SU-DHL-6 (cell line): ENCODE data around the gene MKX.

Experiments
- H2AFZ ChIP-seq: fragments of 200-600 bp; sonication (generic); 2 replicates; pipeline ENCODE4 v1.6.1; 2014; ENCODE audit warnings: low read depth, mild to moderate bottlenecking, moderate library complexity, mixed read lengths, antibody characterized with exemption, low read length; ENCODE audit not compliant: severe bottlenecking
- H3F3A ChIP-seq: fragments of 200-600 bp; shearing (Covaris generic); 2 replicates; pipeline ENCODE4 v1.6.0; 2016; ENCODE audit warnings: antibody characterized with exemption, mild to moderate bottlenecking; ENCODE audit not compliant: insufficient read depth
- H3K27ac ChIP-seq: fragments of 200-600 bp; sonication (generic); 2 replicates; pipeline ENCODE4 v1.5.1; 2016; ENCODE audit warnings: low read depth, mild to moderate bottlenecking, low read length, moderate library complexity, mixed read lengths
- H3K27me3 ChIP-seq: fragments of 200-600 bp; sonication (generic), shearing (Covaris generic); 2 replicates; pipeline ENCODE4 v1.6.0; 2014; ENCODE audit warnings: mild to moderate bottlenecking, low read length
- H3K36me3 ChIP-seq: fragments of 200-600 bp; sonication (generic); 2 replicates; pipeline ENCODE4 v1.6.1; 2014; ENCODE audit warnings: mild to moderate bottlenecking, low read length, mixed read lengths
- H3K4me2 ChIP-seq: fragments of 300-600, 200-600 bp; shearing (Covaris generic), sonication (generic); 2 replicates; pipeline ENCODE4 v1.6.0; 2014; ENCODE audit warnings: low read length, low read depth, mild to moderate bottlenecking; ENCODE audit not compliant: poor library complexity, severe bottlenecking
- H3K4me3 ChIP-seq: fragments of 200-600 bp; sonication (generic); 2 replicates; pipeline ENCODE4 v1.5.1; 2014; ENCODE audit warnings: antibody characterized with exemption, low read length, mild to moderate bottlenecking, mixed read lengths; ENCODE audit not compliant: insufficient read depth, poor library complexity, severe bottlenecking
- H3K79me2 ChIP-seq: fragments of 200-600 bp; sonication (generic); 2 replicates; pipeline ENCODE4 v1.6.1; 2014; ENCODE audit warnings: mild to moderate bottlenecking, low read length, moderate library complexity; ENCODE audit not compliant: insufficient read depth
- H3K9ac ChIP-seq: fragments of 200-600 bp; sonication (generic); 2 replicates; pipeline ENCODE4 v1.7.0; 2014; ENCODE audit warnings: mild to moderate bottlenecking, low read length
- H3K9me2 ChIP-seq: fragments of 200-600 bp; sonication (generic); replicated peaks from 2 replicates; pipeline ENCODE4 v1.6.1; 2014; ENCODE audit warnings: low read length; ENCODE audit not compliant: insufficient read depth
- H3K9me3 ChIP-seq: fragments of 200-600 bp; sonication (generic); 2 replicates; pipeline ENCODE4 v1.6.1; 2014; ENCODE audit warnings: low read length, mixed read lengths; ENCODE audit not compliant: insufficient read depth
- H4K20me1 ChIP-seq: fragments of 200-600 bp; sonication (generic); 2 replicates; pipeline ENCODE4 v1.6.1; 2014; ENCODE audit warnings: low read depth, mild to moderate bottlenecking, antibody characterized with exemption, low read length, moderate library complexity, mixed read lengths
- EZH2phosphoT487 ChIP-seq: fragments of 200-600 bp; sonication (generic), shearing (Covaris generic); conservative IDR thresholded peaks from 2 replicates; pipeline ENCODE4 v1.6.1; 2018; ENCODE audit warnings: mild to moderate bottlenecking, antibody characterized with exemption, low read length, moderate library complexity, mixed read lengths
- TF ChIP-seq, protein P1 (sequence below): fragments of 200-600 bp; sonication (generic); IDR thresholded peaks from one replicate; pipeline ENCODE4 v1.5.1; 2017; ENCODE audit warnings: antibody characterized with exemption, mild to moderate bottlenecking, low read length, moderate library complexity; ENCODE audit not compliant: insufficient read depth, poor library complexity, severe bottlenecking

Gene MKX

DNA sequence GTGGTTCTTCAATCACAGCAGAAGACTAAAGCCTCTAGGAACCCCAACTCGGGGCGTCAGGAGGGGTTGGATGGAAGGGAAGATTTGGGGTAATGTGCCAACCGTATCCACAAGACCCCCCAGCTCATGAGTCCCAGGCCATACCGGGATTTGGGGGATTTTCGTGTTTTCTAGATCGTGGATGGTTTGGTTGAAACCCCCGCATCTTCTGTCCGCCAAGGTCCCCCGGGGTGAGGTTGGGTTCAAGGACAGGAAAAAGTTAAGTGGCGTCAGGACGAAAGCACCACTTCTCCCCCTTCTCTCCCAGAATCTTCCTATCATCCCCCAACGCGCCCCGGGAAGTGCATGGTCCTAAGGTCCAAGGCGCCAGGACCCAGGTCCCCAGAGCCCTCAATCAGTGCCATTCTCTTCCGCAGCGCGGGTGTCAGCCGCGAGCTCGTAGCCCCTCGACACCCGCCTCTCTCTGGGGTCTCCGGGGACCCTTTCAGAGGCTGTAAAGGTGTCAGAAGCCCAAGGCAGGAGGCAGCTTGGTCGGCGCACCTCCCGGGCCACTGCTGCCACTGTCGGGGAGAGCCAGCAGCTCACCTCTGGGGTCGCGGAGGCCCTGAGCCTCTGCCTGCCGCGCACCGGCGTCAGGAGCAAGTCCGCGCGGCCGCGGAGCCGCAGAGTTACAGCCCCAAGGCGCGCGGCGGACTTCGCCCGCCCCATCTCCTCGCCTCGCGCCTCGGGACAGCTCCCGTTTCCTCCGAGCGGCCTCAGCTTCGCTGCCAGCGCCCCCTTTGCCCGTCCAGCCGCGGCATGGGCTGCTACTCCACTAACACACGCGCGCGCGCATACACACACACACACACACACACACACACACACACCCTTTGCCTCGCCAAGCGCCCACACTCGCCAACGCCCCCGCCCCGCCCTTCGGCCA is 1.5 kb downstream of the MKX start:
- H2AFZ ChIP-seq, result no peak overlapping the region
- H3K4me3 ChIP-seq, result no peak overlapping the region
- H3K79me2 ChIP-seq, result no peaks in the 10 kb centered on the region
- no peaks in the 10 kb centered on the region for H3K36me3 ChIP-seq
- H3K4me2 ChIP-seq, result no peak overlapping the region
- H3K9me2 ChIP-seq, result no peaks in the 10 kb centered on the region
- H4K20me1 ChIP-seq, result no peaks in the 10 kb centered on the region
- no peak overlapping the region for H3K9ac ChIP-seq
- no peaks in the 10 kb centered on the region for H3F3A ChIP-seq
- H3K27ac ChIP-seq, result no peak overlapping the region
- no peaks in the 10 kb centered on the region for H3K9me3 ChIP-seq
- TF ChIP-seq, protein P1, sequence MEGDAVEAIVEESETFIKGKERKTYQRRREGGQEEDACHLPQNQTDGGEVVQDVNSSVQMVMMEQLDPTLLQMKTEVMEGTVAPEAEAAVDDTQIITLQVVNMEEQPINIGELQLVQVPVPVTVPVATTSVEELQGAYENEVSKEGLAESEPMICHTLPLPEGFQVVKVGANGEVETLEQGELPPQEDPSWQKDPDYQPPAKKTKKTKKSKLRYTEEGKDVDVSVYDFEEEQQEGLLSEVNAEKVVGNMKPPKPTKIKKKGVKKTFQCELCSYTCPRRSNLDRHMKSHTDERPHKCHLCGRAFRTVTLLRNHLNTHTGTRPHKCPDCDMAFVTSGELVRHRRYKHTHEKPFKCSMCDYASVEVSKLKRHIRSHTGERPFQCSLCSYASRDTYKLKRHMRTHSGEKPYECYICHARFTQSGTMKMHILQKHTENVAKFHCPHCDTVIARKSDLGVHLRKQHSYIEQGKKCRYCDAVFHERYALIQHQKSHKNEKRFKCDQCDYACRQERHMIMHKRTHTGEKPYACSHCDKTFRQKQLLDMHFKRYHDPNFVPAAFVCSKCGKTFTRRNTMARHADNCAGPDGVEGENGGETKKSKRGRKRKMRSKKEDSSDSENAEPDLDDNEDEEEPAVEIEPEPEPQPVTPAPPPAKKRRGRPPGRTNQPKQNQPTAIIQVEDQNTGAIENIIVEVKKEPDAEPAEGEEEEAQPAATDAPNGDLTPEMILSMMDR, result no peak
- no peak for TF ChIP-seq EZH2phosphoT487
- H3K27me3 ChIP-seq, result no peaks in the 10 kb centered on the region

DNA sequence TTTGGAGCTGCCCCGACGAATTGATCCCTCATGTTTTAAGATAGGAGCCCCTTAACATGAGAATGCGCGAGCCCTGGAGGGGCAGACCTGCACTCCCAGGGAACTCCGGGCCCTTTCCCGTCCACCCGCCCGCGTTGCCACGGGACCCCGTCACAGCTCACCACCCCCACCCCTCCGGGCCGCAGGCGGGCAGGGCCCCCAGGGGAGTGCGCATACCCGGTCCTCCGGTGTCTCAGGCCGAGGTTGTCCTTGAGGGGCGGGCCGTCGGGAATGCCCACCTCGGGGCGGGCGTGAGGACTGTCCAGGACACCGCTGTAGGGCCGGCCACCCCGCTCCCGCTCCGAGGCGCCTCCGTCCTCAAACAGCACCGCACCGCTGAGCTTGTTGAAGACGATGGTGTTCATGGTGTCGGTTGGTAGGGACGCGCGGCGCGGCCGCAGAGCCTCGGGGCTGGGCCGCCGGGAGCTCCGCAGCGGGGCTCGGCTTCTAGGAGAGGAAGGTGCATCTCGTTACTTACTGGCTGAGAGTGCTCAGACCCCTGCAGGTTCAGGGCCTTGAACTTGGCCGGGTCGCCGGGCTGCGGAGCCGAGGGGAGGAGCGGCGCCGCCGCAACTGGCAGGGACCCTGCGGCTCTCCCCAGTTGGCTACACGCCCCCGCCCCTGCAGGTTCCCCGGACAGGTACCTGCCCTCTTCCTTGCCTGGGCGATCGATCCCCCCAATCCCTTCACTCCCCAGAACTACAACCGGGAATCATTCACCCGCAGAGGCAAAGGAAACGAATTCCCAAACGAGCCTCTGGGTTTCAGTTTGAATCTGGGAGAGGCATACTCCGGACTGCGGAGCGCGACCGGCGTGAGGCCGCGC is 2.4 kb downstream of the MKX start:
- Histone ChIP-seq H3K36me3 (no peaks in the 10 kb centered on the region), H3K27ac (no peak overlapping the region), H3K9ac (no peak overlapping the region), H3K9me2 (no peaks in the 10 kb centered on the region), H3K27me3 (no peaks in the 10 kb centered on the region), H3K79me2 (no peaks in the 10 kb centered on the region), H4K20me1 (no peaks in the 10 kb centered on the region), H3K4me2 (no peak overlapping the region), H2AFZ (no peak overlapping the region), H3K9me3 (no peaks in the 10 kb centered on the region), H3F3A (no peaks in the 10 kb centered on the region), H3K4me3 (no peak overlapping the region)
- TF ChIP-seq, protein P1, result no peak
- no peak for TF ChIP-seq EZH2phosphoT487

DNA sequence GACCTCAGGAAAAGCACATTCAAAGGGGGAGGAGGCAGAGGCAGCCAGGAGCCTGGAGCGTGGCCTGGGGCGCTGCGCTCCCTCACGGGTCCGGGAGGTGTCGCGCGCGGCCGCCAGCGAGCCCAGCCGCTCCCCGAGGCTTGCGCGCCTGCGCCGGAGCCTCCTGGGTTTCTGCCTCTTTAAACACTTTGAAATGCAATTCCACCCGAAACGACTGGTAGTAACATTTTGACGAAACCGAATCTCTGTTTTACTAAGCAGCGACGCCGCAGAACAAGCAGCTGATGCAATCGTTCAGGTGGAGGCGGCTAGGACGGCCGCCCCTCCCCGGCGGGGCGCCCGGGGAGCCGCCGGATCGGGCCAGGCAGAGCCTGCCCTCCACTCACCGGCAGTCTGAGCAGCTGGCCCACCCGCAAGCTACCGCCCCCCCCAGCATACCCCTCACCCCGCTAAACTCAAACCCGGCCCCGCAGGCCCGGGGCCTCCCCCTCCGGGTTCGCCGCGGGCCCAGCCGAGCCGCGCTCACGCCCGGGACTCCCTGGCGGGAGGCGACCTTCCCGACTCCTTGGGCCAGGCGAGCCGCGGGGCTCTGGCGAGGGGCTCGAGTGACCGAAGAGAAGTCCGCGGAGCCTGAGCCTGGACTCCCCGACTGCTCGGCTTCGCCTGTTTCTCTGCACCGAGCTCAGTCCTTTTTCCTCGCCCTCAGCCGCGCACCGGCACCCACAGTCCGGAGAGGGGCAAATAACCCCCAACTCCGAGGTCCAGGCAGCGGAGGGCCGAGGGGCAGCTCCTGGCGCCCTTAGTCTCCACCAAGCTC is 3.2 kb downstream of the MKX start:
- Histone ChIP-seq H3K79me2 (no peaks in the 10 kb centered on the region), H3K36me3 (no peaks in the 10 kb centered on the region), H3K9ac (peak overlapping the region; percentile 23; the same call in 1 of the 2 replicates), H3K27ac (no peak overlapping the region), H2AFZ (peak overlapping the region; percentile 20), H4K20me1 (no peaks in the 10 kb centered on the region), H3K4me3 (peak overlapping the region; percentile 40), H3K27me3 (no peaks in the 10 kb centered on the region), H3K4me2 (peak overlapping the region; percentile 38), H3K9me3 (no peaks in the 10 kb centered on the region), H3F3A (no peaks in the 10 kb centered on the region), H3K9me2 (no peaks in the 10 kb centered on the region)
- no peak for TF ChIP-seq EZH2phosphoT487
- TF ChIP-seq, protein P1, result no peak
